Measurements from ENCODE around the gene HOXD8.

HOXD8 gene

DNA sequence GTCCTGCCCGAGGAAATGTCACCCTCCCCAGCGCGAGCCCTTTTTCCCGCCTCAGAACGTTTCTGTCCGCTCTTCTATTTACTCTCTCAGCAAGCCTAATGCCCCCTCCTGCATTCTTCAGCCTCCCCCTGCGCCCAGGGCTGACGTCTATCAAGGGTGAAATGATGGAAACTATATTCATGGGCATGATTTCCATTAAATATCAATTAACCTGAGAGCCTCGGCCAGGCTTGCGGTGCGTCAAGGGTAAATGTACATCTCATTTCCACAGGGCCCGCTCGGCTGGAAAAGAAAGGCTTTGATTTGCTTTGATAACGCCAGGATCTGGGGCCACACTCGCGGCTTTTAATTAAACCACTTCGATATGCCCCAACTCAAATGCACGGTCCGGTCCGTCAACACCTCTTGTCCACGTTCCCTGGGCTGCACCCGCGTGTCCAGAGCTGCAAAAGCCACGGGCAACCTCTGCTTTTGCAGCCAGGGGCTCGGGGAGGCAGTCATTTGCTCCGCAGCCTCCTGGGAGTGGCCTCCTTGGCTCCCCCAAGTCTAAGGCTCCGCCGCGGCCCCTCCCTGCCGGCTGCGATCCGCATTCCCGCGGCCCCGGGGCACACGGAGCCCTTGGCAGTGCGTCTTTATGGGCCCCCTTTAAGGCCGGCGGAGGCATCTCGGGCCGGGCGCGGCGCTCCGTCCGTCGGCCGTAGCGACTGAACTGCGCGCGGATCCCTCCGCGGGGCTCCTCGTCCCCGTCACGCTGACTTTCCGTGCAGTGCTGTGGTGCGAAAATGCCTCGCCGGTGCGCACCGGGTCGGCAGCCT, at the start of gene HOXD8:
HOXD8 (plus strand) TSS at position 724 of the 815 bp plus-strand sequence. CDS start 662 bp downstream, outside the sequence.
- DNase-seq (ENCODE audit: low spot score), result no peak

DNA sequence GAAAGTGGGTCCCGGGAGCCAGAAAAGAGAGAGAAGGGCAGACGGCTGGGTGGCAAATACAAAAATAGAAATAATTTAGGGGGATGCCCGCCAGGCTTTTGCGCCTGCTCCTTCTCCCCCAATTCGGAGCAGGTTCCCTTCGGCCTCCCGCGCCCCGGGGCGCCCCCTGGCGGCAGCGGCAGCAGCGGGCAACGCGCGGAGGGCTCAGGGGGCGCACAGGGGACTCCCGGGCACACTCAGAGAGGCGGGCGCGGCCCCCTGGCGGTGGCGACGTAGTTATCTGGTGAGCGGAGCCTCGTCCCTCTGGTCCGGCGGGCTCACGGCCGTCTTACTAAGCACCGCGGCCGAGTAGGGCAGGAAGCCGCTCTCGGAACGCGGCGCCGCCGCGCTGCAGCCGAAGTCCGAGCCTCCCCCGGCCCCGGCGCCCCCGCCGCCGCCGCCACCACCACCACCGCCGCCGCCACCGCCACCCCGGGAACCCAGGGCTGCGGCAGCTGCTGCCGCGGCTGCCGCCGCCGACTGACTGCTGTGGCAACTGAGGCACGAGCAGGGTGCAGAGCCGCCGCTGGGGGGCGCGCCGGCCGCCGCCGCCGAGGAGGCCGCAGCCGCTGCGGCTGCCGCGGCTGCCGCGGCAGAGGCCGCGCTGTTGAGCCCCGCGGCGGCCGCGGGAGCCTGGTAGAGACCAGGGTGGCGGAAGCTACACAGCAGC, 49.5 kb upstream of the HOXD8 start:
- DNase-seq (ENCODE audit: low spot score), result no peak

DNA sequence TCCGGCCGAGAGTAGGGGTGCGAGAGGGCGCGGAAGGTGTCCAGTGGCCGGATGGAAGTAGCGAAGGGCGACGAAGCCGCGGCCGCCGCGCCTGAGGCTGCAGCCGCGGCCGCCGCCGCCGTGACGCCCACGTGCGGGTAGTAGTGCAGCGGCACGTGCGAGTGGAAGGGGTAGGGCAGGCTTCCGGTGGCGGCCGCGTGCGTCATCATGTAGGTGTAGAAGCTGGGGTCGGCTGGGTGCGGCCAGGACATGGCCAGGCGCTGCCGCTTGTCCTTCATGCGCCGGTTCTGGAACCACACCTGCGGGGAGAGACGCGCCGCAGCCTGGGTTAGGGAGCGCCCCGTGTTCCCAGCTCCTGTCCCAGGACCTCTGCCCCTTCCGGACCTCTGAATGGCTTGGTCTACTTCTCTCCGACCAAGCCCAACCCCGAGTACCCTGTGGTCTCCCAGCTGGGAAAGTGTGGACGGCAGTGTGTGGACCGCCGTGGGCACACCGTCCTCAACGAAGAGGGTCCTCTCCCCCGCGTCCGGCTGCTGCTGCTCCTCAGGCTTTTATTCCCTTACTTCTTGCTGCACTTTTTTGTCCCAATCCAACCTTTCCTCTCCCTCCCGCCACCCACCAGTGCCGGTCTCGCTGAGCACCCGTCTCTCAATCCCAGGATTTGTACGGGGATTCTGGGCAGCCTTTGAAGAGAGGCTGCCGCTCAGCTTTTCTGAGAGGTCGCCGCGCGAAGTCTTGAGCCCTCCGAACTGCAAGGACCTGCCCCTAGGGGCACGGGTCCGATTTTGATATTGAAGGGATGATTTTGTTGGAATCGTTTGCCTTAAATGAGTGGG, 48.7 kb upstream of the HOXD8 start:
- DNase-seq (ENCODE audit: low spot score), result no peak

DNA sequence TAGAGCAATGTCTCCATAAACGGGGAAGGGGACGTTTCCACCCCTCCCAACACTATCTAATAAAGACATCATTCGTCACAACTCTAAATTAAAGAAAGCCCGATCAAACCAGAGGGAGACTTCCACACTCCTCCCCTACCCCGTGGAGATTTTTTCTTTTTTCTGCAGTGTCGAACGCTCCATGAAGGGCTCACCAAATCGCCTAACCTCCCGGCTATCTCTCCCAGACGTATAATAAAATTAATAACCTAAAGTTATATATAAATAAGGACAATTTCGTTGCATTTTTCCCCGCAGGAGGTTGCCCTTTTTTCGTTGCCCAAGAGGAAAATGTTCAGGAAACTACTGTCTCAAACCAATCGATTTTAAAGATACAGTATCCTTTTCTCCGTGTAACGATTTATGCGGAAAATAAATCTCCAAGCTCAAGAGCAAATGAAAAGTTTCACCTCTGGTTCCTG, 48.1 kb upstream of the HOXD8 start:
- no peak for DNase-seq (ENCODE audit: low spot score)

DNA sequence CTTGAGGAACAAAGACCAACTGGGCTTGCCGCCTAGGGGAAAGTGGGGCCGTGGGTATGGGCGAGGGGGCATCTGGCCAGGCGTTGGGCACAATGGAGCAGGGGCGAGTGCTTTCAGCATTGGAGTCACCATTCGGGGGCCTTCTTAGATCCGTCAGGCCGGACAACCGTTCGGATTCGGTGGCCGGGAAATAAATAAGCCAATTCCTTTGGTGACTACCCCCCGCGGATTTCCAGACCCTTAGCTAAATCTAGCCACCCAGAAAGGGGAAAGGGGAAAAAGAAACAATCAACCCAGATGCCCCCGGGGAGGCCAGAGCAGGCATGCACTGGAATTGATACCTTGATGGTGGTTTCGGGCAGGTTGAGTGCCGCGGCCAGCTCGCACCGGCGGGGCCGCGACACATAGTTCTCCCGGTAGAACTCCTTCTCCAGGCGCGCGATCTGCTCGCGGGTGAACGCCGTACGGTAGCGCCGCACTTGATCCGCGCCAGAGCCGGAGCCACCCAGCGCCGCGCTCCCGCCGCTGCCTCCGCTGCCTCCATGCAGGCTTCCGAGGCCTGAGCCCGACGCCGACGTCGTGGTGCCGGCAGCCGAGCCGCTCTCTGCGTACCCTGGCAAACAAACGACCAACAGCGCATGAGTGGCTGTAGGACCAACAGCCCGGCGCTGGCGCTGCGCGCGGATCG, 47.5 kb upstream of the HOXD8 start:
- no peak for DNase-seq (ENCODE audit: low spot score)

DNA sequence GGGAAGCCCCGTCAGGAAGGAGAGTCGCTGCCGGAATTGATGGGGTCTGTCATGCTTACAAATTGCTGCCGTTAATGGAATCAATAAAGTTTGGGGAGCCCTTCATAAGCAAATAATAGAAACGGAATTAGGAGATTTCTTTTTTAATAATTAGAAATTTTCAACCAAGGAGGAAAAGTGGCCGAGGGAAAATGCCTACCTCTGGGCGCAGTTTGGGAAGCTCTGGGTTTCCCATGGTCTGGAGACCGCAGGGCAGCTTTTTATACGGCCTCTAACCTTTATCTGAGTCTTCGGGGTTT, 47.0 kb upstream of the HOXD8 start:
- DNase-seq (ENCODE audit: low spot score), result no peak

DNA sequence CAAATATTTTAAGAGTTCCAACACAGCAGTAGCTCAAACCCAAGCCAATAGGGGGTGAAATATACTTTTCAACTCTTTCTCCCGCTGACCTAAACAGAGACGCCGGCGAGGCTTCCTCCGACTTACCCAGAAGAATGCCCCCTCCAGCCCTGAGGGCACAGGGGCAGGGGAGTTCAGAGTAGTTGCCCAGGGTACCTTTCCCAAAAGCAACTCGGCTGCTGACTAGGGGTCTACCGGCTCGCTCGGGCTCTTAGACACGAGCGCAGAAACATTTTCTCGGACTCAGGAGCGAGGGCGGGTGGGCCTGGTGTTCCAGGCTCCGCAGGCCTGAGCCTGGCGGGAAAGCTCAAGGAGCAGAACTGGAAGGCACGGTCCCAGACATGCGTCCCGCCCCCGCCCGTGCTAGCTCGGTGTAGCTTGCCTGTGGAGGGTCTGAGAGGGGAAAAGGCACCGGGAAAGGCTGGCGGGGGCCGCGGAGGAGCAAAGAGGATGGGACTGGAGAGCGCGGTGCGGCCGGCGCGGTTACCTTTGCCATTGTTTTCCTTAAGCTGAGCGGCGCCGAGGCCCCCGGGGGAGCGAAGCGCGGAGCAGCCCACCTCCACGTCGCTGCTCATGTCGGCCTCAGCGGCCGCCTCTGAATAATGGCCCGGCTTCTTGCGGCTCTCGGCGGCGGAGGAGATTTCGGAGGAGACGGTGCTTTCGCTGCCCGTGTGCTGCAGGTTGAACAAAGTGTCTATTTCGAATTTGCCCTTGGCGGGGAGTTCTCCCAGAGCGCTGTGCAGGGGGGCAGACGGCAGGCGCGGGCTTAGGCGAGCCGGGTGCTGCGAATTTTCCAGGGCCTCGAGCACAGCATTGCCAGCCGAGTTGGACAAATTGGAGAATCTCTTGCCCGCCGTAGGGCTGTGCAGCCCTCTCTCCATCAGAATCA, 46.4 kb upstream of the HOXD8 start:
- DNase-seq (ENCODE audit: low spot score), result no peak

DNA sequence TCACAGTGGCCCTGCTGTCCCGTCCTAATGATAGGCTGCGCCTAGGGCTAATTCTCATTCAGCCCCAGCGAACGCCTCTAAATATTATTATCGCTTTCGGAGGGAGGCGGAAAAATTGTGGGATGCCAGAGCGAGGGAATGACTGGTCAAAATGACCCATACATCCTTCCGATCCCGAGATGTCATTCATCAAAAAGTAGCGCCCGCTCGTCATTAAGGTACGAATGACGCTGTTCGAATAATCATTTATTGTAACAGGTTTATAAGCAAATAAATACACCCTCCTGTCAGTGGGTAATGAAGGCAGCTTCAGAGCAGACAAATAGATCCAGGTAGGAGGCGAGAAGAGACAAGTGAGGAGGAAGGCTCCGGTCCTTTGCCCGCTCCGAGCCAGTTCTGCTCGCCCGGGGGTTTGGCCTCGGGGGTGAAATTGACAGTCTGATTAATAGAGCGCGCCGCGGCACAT, 45.7 kb upstream of the HOXD8 start, which contains the start of gene EVX2:
EVX2 (minus strand) TSS at position 167 of the 466 bp plus-strand sequence. CDS start 186 bp downstream, outside the sequence.
- no peak for DNase-seq (ENCODE audit: low spot score)

DNA sequence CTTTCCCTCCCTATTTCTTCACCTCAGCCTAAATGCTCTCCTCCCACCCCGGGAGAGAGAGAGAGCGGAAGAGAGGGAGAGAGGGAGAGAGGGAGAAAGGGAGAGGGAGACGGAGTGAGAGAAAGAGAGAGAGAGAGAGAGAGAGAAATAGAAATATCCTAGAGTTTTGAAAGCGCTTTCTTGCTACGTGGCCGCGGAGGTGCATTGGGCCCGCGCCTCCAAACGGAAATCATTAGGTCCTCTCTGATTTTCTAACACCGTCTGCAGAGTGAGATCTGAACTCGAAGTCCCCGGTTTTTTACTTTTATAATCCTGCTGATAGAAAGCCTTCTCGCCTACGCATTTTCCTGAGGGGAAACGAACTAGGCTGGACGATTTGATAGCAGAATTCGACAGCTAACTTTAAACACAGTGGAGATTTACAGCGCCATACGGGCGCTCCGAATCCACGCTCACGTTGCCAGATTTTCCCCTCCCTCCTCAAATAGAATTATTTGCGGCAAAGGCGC, 44.8 kb upstream of the HOXD8 start:
- DNase-seq (ENCODE audit: low spot score), result no peak

DNA sequence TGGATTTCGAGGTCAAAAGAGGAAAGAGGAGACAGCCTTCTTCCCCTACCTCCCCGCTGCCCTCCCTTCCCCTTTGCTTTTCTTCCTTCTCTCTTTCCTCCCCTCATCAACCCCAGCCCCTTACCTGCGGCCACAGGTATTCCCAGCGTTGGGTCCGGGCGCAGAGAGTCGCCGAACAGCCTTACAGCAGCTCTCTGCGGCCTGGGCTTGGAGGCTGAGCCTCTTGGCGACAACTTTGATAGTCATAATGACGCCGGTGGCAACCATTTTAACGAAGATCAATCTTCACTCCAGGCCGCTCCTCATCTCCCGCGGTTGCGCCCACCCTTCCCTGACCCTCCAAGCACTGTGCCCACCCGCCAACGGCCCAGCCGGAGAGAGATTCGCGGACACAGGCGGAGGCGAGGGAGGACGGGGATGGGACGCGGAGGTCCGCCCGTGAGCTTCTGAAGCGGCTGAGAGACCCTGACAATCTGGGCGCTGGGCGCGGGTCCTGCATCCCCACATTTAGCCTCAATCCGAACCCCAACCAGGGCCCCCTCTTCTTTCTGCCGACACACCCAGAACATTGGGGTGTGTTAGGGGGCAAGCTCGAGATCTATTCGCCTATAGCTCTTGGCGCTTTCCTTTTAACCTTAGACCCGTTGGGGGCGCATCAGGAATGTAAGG, 44.3 kb upstream of the HOXD8 start:
- no peak for DNase-seq (ENCODE audit: low spot score)

DNA sequence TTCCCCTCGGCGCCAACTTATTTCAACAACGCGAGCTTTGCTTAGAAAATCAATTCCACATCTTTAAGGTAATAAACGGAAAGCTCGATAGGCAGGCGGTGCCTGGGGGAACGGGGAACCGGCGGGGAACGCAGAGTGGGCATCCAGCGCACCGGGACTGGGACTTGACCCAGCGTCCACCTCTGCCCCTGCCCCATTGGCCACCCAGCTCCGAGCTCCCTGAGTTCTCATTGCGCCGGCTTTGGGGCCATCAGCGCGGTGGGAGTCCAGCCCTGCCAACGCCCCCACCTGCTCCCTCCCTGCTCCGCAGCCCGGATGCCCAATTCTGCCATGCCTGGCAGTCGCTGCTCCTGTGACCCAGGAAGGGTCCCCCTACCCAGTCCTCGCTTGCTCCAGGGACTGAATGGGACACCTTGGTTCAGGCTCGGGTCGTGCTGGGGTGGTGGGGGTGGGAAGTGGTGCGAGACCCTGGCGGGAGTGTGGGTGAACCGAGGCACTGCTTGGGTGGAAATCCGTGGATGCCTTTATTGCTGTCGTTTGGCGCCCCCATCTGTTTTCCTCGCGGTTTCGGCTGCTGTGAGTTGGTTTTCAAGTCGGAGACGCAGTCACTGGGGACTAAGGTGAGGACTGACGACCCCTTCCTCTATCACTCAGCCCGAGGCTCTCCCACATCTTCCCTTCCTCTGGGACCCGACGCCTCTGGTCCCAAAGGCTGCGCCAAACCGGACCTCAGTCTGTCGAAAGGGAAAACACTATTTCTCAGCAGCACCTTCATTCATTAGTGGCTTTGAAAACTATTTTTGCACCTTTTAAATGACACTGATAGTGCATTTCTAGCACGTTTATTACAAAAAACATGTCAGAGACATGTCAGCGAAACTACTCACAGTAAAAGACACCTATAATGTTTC, 43.4 kb upstream of the HOXD8 start:
- no peak for DNase-seq (ENCODE audit: low spot score)

DNA sequence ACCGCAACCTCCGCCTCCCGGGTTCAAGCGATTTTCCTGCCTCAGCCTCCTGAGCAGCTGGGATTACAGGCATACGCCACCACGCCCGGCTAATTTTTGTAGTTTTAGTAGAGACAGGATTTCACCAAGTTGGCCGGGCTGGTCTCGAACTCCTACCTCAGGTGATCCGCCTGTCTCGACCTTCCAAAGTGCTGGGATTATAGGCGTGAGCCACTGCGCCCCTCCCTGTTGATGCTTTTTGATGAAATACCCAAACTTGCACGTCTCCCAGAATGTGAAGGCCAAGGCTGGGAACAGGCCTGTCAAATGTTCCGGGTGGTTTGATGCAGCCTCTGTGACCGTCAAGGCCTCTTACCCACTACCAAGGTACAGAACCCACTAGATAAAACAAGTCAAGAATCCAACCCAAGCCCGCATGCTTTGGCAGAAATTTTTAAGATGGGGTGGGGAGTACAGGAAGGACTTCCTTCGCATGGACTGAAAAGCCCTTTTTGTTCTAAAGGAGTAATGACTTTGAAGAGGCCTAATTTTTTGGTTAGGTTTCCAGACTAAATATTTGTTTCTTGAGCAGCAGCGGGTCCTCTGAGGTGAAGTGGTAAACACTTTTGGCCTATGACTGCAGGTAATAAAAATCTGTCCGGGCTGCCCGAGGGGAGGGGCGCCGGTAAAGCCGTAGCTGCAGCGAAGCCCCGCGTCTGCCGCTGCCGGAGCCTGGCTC, 42.0 kb upstream of the HOXD8 start:
- DNase-seq (ENCODE audit: low spot score), result no peak

DNA sequence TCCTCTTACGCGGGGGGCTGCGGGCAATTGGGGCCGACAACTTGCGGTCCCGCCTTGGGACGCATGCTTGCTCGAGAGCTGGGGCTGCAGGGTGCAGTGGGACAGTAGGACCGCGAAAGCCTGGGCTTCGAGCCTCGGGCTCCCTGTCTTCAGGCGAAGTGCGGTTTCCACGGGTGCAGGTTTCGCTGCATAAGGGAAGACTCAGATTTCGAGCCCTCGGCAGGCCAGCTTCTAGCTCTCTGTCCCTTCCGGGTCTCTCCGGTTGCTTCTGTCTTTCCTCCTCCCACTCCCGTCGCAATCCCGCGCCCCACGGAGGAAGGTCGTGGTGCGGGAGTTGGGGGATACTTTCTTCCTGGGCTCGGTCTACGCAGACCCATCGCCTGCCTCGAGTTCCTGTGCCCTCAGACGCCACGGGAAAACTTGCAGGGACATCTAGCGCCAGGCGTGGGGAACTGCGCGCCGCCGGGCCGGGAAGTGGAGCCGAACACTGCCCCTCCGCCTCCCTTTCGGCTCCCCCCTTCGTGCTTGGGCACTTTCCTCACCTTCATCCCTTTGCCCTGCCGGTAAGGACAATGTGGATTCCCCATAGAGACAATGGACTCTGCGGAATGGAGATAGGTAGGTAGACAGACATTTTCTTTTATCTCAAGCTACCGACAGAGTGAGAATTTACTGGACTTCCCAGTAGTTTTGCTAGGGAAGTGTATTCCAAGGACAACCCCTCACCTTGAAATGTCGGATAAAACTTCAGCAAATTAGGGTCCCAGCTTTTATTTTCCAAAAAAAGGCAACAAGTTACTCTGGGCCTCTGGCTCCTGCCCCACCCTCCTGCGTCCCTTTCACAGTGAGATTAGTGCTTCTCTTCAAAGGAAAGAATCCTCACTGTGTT, 41.2 kb upstream of the HOXD8 start:
- peak; percentile 14 for DNase-seq (ENCODE audit: low spot score)

DNA sequence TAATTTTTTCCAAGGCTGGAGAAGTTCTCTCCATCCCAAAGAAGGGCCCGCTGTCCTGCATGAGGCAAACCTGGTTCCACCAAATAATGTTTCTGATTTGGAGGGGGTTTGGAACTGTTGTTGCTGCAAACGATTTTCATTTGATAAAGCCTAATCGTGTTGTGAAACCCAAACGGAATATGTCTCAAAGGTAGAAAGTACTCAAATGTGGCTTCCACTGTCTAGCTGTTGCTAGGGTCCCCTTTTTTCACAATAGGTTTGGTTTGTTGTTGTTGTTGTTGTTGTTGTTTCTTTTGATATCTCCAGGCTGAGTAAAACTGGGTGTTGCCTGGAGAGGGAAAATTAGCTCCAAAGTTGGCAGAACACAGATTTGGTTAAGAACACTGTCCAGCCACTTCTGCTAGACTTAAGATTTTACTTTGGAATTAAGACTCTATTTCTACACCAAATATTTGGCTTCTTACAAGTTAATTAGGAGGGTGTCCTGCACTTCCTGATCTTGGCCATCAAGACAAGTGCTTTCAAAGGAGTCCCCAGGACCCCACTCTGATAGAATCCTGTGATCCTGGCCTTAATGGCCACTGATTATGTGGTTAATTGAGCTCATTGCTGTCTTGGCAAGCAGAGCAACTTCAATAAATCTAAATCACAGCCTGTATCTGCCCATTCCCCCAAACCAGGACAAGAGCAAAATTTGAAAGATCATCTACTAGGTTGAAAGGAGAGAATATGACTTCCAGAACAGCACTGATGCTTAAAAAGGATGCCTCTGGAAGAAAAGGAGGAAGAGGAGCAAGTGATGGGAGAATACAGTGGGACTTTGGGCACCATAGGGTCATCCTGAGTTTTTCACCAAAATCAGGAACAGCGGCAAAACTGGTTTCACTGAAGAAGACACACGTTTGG, 40.3 kb upstream of the HOXD8 start:
- no peak for DNase-seq (ENCODE audit: low spot score)

DNA sequence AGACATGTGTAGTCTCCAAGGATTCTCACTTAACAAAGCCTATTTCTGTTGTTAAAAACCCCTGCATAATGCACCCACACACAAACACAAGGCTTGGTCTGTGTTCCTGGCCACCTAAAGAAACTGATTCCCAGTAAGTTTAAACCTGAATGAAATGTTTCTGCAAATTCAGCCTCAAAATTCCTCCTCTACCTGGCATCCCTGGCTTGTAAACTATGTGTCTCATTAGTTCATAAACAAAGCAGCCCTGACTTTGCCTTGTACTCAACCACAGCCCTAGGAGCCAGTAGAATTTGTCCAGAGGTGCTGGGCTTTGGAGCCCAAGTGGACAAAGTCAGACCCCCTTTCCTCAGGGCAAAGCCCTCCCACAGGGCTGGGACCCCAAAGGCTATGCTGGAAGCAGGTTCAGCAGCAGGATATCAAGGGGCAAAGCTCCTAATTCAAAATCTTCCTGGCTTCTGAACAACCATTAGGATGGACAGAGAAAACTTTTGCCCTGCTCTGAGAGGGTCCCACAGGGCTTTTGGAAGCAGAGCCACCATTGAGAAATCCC, 39.6 kb upstream of the HOXD8 start:
- DNase-seq (ENCODE audit: low spot score), result no peak

DNA sequence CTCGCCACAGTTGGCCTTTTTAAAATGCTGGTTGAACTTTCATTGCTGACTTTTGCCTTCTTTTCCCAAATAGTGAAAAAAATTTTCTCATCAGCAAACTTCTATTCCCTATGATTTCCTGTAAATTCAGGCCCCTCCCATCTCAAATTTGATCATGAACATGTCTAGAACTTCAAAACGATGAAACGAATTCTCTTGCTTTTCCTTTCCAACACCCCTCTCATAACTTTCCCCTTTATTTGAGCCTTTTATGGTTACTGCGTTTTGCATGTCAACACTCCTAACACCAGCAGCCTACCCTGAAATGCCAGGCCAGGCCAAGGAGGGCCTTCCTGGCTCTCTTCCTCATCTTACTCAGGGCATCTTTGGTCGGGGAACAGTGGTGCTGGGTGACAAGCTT, 38.6 kb upstream of the HOXD8 start:
- no peak for DNase-seq (ENCODE audit: low spot score)
